Endothelial cell of hepatic sinusoid (primary cell): ENCODE measurements around the gene KITLG.
"Not testable (repeated sequence)": the region's sequence is repeated elsewhere in the genome, so short reads cannot be mapped to it uniquely, and the experiment has no call there.

Experiments used
- in situ Hi-C: cut with HindIII; loops from 2 replicates; pipeline ENCODE4 v1.10.0; 2017; ENCODE audit warnings: low sequenced_read_pairs

Gene KITLG

DNA sequence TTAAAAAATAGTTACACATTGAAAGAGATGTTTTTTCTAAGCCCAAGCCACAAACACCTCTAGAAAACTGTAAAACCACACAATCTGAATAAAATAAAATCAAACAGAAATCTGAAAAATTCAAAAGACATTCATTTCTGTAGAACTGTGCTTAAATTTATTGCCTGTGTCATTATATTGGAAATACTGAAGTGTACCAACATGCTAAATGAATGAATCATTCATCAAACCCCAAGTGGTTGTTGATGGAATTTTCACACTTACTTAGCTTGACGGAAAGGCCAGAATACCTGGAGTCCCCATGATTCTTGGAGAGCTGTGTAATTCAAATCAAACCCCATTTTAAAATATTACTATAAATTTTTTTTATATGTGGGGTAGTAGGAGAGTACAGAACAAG is 2.7 kb downstream of the KITLG start:
- in situ Hi-C loops: no loop called here

DNA sequence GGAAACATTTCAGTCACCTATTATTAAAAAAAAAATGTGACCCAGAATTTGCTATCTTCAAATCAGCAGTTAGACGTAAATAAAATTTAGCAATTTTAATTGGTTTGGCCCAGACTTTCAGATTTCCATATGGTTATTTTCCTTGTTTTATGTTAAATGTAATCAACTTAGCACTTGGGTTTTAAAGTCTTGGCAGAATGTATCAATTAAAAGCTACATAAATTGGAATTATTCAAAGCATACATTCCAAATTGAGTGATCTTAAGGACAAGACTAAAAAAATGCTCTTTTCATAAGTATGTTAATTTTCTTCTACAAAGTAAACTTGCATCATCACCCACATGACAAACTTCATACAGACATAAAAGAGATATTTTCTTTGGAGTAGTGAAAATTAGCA is 3.4 kb downstream of the KITLG start:
- in situ Hi-C loops: no loop called here

DNA sequence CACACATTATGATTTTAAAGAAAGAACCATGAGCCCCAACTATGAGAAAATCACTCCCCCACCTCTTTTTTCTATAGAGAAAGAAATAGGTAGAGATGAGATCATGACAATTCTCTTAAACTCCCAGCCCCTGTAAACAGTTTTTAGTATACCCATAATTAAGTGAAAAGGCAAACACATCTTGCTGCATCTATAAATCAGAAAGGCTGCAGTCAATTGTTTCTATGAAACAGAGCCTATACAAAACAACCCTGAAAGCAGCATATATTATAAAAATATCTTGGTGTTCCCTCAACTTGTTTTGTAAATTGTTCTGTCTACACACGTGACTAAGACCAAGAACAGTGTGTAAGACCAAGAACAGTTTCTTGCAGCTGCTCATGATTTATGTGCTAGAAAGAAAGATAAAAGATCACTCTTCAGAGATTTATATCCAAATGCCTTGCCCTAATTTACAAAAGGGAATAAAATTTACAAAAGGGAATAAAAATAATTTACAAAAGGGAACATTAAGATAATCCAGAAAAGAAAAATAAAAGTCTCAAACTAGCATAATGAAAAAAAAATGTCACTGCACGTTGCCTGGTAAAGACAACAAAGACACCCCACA is 4.8 kb downstream of the KITLG start:
- in situ Hi-C loops: no loop called here

DNA sequence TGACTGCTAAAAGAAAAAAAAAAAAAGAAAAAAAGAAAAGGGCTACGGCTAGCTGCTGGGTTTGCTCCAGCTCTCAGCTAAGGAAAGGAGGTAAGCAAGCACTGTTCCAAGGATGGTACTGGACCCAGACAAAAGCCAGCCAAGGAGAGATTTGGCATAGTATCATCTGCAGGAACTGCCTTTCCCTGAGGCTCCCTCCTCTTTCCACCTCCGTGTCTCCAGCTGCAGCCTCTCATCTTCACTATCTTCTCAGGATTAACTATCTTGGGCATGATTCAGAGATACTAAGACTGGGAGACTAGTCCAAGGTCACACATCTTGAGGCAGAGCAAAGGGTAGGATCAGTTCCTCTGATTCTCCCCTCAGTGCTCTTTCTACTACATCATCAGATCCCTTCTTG is 6.0 kb downstream of the KITLG start:
- in situ Hi-C loops: no loop called here

DNA sequence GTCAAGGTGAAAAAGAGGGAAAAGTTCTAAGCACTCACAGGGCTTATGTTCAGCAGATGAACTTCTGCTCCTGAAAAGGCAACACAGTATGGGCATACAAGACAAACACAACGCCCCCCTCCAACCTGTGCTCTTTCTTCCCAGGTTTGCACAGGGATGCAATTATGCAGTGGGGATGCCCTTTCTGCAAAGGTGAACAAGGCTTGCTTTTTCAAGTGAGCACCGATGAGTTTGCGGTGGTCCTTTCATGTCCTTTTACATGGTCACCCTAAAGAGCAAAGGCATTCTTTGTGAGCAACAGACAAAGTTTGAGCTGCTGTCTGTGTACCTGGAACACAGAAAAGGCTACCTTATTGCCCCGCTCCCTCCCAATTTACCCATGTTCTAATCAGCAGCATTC is 6.7 kb downstream of the KITLG start:
- in situ Hi-C loops: no loop called here

DNA sequence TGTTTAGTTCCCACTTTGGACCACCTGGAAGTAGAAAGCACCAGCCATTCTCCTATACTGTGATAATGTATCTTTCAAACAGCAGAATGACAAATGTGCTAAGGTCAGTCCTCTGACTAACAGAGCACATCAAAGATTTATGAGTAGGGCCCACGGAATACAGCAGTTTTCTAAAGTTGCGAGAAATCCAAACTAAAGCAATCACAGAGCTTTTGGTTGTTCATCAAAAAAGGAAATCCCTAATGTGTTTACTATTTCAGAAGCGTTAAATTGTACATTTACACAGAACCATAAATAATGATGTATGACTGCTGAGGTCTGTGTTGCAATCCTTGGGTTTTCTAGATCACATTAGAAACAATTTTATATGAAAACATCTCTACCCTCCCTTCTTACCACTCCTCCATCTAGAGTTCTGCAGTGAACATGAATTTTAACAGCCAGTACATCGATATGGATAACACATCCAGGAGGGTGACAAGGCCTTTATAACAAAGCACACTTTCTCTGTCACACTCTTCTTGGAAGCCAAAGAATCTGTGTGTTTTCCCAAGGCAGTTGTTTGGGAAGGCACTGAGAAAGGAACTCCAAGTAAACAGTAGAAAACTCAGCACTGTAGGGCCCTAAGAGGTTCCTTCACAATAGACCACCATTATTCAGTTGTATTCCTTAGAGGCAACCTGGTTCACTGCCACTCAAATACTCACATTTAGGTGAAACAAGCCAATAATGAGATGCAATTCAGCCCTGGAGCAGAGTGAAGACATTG is 7.3 kb downstream of the KITLG start:
- in situ Hi-C loops: no loop called here

DNA sequence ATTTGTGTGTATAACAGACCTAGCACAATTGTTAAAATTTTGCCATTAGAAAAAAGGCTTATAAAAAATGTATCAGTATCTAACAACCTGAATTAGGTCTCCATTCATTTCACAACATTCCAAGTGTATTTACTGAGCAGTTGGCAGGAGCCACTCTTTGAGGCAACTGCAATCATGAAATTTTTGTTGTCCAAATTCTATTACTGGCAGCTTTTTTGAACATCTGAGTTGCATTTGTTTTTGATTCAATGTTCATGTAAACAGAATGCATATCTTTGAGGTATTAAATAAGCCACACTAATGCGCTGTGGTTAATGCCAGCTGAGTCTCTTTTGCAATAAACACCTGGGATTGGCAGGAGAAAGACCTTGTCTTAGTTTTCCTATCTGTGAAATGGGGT is 8.7 kb downstream of the KITLG start:
- in situ Hi-C loops: no loop called here

DNA sequence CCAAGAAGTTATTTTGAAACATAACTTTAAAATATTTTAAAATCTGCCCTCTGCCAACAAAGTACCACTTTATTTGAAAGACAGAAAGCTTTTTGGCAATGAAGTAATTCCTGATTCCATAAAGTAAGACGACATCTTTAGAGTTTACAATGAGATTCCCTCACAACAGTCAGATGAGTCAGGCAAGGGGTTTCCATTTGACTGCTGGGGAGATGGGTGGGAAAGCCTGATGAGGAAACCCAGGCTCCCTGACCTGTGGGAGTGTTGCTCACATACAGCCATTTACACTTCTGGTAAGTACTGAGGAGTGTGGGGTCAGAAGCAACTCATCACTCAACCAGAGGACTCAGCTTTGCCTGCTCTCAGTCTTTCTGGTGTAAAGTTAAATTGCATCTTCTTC is 10.2 kb downstream of the KITLG start:
- in situ Hi-C loops: no loop called here

DNA sequence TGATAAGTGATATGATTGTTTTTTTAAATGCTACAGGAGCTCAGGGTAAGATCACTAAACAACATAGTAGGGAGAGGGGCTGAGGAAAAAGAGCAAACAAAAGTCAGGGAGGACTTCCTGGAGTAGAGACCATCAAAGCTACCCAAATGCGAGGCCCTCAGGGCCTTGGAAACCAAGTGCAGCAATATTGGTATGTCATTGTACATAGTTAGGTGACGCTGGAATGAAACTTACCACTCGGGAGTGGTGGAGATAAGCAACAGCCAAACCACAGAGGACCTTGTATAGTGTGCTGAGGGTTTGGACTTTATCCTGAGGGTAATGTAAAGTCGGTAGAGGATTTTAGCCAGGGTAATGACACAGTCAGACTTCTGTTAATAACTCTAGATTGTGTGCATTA is 13.8 kb downstream of the KITLG start:
- in situ Hi-C loops: no loop called here

DNA sequence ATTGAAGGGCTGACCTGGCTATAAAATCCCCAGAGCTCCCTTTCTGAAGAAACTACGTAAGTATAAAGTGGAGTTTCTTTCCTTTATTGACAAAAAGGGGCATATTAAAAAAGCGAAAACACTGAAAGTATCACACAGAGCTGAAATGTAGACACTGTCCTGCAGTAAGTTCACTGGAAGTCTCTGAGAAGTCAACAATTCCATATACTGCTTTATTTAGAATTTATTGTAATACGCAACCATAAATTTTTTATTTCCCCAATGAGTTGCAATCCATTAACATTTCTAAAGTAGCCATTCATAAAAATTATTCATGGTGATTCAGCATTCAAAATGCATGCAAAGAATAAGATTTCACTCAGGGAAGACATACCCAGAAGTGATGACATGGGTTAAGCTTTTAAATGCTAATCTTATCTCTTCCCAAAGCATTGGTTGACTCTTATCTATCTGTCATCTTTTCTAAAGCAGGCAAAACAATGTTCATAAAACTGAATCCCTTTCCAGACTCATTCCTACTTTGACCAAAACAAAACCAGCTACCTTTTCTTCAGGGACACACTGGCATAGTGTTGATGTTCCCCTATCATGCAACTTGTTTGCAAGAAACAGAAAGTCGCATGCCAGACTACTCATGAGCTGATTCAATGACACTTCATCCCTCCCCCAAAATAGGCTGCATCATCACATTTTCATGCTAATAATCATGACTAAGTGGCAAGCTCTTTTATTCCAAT is 17.3 kb downstream of the KITLG start:
- in situ Hi-C loops: no loop called here

DNA sequence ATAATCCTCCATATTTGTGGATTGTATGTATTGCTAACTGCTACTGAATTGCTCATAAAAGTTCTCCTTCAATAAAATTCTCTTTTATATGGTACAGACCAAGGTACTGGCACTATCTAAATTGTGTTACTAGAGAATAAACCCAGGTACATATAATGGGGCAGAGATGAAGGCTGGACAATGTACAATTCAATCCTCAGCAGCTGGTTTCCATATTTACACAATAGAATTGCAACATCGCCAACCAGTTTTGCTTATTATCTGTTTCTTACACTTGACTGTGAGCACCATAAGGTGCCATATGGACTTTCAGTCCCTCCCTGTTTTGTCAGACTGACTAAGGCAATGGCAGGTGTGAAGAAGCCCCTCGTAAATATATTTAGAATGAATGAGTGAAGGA is 18.1 kb downstream of the KITLG start:
- in situ Hi-C loops: no loop called here

DNA sequence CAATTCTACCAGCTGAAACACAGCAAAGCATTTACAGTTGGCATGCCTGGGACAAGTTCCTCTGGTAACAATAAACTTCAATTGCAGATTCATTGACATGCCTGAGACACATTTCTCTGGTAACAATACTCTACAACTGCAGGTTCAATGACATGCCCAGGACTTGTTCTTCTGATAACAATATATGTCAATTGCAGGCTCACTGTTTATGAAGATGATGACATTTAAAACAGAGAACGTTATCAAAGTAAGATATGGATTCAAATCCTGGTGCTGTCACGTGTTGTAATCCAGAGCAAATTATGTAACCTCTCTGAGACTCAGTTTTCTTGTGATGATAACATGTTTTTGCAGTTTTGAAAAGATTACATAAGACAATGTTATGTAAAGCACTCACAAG is 20.5 kb downstream of the KITLG start:
- in situ Hi-C loops: no loop called here

DNA sequence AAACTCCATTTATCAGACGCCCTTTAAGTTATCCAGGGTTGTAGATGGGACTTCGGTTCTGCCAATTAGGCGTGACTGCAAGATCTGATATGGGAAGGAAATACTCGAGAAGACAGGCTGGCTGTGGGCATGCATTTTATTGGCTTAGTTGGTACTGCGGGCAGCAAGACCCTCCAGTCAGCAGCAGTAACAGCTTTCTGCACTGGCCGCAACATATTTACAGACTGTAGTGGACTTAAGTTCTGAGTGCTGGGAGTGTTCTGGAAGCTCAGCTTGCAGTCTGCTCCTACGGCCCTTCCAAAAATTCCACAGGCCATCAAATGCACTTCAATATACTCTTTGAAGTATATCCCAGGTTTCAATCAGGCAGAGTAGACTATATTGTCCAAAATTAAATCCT is 21.1 kb downstream of the KITLG start:
- in situ Hi-C loops: no loop called here

DNA sequence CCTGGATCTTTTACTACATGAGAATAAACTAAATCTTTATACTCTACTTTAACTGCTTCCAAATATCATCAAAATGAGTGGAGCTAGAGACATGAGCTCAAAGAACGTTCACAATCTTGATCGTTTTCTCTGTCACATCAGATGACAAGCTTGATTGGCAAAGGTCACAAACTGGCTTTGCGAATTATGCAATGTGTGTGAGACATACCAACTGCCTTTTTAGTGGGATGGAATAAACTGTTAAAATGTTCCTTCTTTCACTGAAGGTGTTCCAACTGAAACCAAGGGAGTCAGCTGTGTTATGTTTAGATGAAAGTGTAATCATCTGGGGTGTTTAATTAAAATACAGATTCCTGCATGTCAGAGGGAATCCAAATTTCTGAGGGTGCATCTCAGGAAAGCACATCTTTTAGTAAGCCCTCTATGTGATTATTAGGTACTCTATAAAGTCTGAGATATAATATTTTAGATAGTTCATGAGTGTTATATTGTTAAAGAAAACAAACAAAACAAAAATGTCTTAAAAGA is 21.9 kb downstream of the KITLG start:
- in situ Hi-C loops: no loop called here

DNA sequence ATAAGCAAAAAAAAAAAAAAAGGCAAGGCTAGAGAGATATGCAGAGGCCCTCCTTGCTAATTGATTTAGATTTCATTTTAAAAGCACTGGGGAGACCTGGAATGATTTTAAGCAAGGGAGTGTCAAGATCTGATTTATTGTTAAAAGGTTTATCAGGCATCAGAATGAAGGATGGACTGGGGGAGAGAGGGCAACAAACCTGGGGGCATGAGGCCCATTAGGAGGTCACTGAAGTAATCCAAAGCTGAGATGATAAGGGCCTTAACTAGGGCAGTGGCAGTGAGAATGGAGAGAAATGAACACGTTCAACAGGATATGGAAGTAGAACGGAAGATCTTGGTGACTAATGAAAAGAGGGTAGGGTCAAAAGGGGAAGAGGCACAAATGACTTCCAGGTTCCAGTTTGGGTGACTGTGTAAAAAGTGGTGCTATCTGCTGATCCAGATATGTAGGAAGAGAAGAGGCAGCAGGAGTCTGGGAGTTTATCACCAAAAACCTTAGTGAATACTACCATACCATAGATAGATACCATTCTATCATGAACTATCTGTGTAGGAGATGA is 24.0 kb downstream of the KITLG start:
- in situ Hi-C loops: no loop called here

DNA sequence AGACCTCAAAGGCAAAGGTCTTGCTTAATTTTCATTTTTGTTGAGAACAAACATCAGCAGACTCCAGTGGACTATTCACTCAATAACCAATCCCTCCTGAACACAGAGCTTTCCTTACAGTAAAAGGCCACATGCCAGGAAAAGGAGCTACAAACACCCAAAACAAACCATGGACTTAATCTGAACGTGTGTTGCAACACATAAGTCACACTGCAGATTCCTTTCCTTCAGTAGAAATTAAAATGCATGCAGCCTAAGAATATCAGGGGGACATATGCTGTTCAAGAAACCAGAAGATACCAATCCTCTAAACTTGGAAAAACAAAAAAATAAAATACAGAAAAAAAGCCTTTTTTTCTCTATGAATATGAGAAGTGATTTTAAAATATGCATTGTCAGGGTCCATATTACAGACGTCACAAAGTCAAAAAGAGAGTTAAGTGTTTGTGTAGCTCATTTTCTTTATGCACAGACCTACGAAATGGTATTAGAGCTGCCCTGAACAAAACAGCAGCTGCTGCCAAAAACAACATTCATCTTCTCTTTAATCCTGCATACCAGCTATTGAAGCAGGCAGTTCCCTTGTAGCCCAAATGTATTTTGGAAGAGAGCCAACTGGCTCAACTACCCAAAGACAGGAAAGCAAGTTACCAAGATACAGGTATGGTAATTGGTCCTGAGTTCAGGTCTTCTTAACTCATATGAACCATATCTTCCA is 26.2 kb downstream of the KITLG start:
- in situ Hi-C loops: no loop called here

DNA sequence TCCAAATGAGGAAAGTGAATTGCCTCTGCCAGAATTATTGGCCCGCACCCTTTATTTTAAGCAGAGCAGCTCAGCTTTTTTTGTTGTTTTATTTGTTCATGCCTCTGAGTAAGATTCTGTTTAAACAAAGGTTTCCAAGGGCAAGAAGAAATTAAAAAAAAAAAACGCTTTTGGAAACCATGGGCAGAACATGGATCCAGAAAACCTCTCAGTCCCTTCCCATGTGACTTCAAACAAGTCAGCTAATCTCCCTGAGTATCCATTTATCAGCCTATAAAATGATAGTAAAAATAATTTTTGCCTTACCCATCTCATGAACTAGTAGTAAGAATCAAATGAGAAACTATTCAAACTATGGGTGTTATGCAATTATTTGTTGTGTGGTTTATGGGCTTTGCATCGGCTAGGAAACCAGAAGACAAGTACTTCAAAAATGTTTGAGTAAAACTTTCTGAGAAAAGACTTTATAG is 27.6 kb downstream of the KITLG start:
- in situ Hi-C loops: no loop called here

DNA sequence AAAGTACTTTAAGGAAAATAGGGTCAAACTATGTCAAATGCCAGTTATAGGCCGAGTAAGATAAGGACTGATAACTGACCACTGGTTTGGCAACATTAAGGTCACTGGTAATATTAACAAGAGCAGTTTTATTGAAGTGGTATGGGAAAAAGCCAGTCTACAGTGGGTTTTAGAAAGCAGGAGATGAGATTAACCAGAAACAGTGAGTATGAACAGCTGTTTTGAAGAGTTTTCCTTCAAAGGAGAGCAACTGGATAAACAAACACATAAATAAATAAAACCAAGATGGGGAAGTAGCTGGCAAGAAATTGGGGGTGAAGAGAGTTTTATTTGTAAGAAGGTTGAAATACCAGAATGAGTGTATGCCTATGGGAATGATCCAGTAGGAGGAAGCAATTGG is 30.3 kb downstream of the KITLG start:
- in situ Hi-C loops: no loop called here

DNA sequence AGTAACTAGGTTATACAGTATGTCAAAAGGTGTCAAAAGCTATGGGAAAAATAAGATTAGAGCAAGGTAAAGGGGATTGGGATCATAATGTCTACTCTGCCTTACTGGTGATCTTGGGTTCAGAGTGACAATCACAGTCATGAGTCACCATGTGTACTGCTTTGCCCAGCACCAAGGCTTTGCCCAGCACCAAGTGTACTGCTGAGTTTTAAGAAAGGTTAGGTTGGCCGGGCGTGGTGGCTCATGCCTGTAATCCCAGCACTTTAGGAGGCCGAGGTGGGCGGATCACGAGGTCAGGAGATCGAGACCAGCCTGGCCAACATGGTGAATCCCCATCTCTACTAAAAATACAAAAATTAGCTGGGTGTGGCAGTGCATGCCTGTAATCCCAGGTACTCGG is 32.3 kb downstream of the KITLG start:
- in situ Hi-C loops: not testable (repeated sequence)

DNA sequence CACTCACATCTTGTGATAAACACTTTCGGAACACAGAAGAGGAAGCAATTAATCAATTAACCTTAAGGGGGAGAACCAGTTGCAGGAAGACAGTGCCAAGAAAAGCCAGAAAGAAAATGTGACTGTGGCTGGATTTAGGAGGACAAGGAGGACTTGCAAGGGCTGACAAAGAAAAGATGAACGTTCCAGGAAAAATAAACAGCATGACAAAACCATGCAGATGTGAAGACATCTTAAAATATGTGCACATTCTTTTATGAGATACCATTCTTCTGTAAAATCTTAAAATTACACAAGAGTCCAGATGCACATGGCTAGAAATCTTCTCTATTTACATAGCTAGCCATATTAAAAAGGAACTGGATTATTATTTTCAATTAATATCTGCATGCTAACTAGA is 33.4 kb downstream of the KITLG start:
- in situ Hi-C loops: no loop called here

DNA sequence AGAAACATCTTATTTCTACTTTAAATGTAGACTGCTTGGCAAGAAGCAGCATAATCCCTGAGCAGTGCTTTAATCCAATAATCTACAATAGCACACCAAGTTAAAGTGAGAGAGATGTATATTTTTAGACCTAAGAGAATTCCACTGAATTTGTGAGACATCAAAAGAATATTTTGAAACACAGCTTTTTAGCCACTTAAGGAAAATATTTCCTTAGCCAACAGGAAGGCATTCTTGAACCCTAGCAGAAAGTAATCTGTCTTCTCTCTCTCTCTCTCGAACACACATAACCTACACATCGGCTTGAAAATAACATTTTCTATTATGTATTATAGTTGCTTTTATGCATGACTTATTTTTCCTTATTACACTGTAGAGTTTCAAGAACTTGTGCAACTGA is 34.0 kb downstream of the KITLG start:
- in situ Hi-C loops: no loop called here
